Measurements from ENCODE around the gene HHATL.

DNA sequence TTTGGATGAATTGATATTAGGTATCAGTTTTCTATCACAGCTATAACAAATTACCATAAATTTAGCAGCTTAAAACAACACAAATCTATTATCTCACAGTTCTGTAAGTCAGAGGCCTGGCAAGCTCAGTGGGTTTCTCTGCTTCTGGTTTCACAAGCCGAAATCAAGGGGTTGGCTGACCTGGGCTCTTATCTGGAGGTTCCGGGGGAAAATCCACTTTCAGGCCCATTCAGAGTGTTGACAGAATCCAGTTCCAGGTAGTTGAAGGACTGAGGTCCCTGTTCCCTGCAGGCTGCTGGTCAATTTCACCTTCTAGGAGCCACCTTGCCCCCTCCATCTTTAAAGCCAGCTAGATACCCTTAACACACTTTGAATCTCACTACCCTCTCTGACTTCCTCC lies 11.1 kb upstream of the HHATL start:
- TF ChIP-seq, protein P1, sequence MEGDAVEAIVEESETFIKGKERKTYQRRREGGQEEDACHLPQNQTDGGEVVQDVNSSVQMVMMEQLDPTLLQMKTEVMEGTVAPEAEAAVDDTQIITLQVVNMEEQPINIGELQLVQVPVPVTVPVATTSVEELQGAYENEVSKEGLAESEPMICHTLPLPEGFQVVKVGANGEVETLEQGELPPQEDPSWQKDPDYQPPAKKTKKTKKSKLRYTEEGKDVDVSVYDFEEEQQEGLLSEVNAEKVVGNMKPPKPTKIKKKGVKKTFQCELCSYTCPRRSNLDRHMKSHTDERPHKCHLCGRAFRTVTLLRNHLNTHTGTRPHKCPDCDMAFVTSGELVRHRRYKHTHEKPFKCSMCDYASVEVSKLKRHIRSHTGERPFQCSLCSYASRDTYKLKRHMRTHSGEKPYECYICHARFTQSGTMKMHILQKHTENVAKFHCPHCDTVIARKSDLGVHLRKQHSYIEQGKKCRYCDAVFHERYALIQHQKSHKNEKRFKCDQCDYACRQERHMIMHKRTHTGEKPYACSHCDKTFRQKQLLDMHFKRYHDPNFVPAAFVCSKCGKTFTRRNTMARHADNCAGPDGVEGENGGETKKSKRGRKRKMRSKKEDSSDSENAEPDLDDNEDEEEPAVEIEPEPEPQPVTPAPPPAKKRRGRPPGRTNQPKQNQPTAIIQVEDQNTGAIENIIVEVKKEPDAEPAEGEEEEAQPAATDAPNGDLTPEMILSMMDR (IDR thresholded peaks at IDR 0.05): no peak
- TF ChIP-seq POLR2AphosphoS5 (IDR thresholded peaks at IDR 0.05; ENCODE audit: low read depth, low read length): no peak

Data from Panc1 (cell line).